Measurements from ENCODE around the gene DNAAF5.

The DNAAF5 gene

GRCh38 chr7:824664-825063 lies 98.2 kb downstream of the DNAAF5 start:
- ATAC-seq (replicated peaks): no peak
- no peaks in the 10 kb centered on the region for H3K27me3 Mint-ChIP-seq

GRCh38 chr7:825386-825785 lies 98.9 kb downstream of the DNAAF5 start:
- H3K27ac Mint-ChIP-seq: no peak overlapping the region
- no peaks in the 10 kb centered on the region for H3K9me3 Mint-ChIP-seq
- H3K27me3 Mint-ChIP-seq: no peaks in the 10 kb centered on the region
- peaks cover 18 to 20% of the 10 kb centered on the region in 2 donors for H3K4me1 Mint-ChIP-seq (ENCODE audit: low read depth in 2 of 2)
- DNase-seq (no peak), ATAC-seq (replicated peaks) (no peak)
- H3K4me3 Mint-ChIP-seq: no peak overlapping the region
- H3K36me3 Mint-ChIP-seq (ENCODE audit: insufficient read depth): peaks cover 12% of the 10 kb centered on the region

More at GRCh38 chr7:824664-825063, 98.2 kb downstream of the DNAAF5 start:
- H3K36me3 Mint-ChIP-seq (ENCODE audit: insufficient read depth): peaks cover 12% of the 10 kb centered on the region
- no peaks in the 10 kb centered on the region for H3K9me3 Mint-ChIP-seq
- H3K4me1 Mint-ChIP-seq (ENCODE audit: low read depth in 2 of 2): peaks cover 15 to 19% of the 10 kb centered on the region in 2 donors
- H3K27ac Mint-ChIP-seq: no peak overlapping the region
- no peak for DNase-seq
- no peak overlapping the region for H3K4me3 Mint-ChIP-seq

DNA sequence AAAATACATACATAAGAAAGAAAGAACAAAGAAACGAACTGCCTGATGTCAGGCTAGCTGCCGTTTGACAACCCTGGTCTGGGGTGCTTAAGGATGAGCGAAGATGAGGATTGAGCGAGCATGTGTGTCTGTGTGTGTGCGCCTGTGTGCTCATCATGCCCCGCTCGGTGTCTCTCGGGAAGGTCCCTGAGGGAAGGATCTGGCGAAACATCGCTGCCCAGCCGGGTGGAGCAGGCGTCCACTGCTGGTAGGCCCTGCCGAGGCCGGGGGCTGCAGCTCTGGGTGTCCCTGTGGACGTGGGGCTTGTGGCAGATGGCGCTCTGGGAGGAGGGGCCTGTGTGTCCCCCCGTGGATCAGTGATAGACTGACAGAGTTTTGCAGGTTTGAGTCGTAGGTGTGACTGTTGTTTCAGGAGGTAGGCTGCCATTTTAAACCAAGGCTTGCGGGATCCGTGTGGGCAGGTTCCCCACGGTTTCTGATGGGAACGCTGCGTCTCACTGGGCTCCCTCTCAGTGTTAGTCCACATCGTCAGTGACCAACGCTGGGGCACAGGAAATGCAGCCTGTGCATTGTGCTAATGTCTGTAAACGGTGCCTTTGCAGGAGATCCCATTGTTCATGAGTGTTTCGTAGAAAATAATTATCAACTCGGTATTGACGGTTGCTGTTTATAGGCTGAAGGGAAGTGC lies 99.9 kb downstream of the DNAAF5 start:
- Mint-ChIP-seq H3K9me3 (no peaks in the 10 kb centered on the region), H3K4me1 (ENCODE audit: low read depth in 2 of 2) (peaks cover 19 to 25% of the 10 kb centered on the region in 2 donors), H3K4me3 (no peak overlapping the region), H3K27me3 (no peaks in the 10 kb centered on the region), H3K36me3 (ENCODE audit: insufficient read depth) (peaks cover 12% of the 10 kb centered on the region), H3K27ac (no peak overlapping the region)
- DNase-seq (no peak), ATAC-seq (replicated peaks) (no peak)

DNA sequence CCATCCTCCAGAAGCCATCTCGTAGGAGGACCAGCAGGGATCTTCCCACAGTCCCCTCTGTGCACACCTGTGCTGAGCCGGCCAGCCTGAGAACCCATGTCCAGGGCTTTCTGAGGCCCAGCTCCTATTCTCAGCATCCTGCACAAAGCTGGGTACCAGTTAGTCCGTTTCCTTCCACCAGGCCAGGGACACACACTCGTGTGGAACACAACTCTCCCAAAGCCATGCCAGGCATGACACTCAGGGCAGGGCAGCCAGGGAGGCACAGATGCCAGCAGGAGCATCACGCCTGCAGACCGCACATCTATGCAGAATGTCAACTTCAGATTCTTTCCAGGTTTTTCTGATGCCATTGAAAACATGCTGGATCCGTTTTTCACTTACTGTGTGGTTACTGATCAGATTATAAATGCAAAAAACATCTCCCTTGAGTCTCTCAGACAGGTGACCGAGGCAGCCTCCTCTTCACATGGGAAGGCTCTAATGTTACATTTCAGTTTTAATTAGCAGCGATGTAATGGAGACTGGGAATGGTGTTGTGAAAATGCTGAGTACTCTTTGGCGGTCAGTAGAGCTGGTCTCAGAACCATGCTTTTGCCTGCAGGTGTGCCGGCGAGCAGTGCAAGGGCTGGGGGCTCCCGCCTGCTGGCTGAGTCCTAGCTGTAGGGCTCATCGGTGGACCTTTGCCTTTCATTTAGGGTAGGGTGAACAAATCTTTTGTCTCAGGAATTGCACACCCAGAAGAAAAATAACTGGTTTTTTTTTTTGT lies 102.5 kb downstream of the DNAAF5 start:
- Mint-ChIP-seq H3K9me3 (no peaks in the 10 kb centered on the region), H3K36me3 (ENCODE audit: insufficient read depth) (peaks cover 36% of the 10 kb centered on the region), H3K4me3 (no peak overlapping the region), H3K4me1 (ENCODE audit: low read depth in 2 of 2) (peaks cover 28 to 33% of the 10 kb centered on the region in 2 donors), H3K27me3 (no peaks in the 10 kb centered on the region), H3K27ac (no peak overlapping the region)
- DNase-seq (no peak), ATAC-seq (replicated peaks) (no peak)

GRCh38 chr7:830069-830468 lies 103.6 kb downstream of the DNAAF5 start:
- no peaks in the 10 kb centered on the region for H3K9me3 Mint-ChIP-seq
- peak overlapping the region in 1 of 2 donors; percentile 90 for H3K27ac Mint-ChIP-seq
- peaks cover 36% of the 10 kb centered on the region for H3K36me3 Mint-ChIP-seq (ENCODE audit: insufficient read depth)
- H3K4me1 Mint-ChIP-seq (ENCODE audit: low read depth in 2 of 2): peaks cover 27 to 31% of the 10 kb centered on the region in 2 donors
- ATAC-seq (replicated peaks): no peak
- H3K4me3 Mint-ChIP-seq: no peak overlapping the region
- no peak for DNase-seq
- no peaks in the 10 kb centered on the region for H3K27me3 Mint-ChIP-seq

DNA sequence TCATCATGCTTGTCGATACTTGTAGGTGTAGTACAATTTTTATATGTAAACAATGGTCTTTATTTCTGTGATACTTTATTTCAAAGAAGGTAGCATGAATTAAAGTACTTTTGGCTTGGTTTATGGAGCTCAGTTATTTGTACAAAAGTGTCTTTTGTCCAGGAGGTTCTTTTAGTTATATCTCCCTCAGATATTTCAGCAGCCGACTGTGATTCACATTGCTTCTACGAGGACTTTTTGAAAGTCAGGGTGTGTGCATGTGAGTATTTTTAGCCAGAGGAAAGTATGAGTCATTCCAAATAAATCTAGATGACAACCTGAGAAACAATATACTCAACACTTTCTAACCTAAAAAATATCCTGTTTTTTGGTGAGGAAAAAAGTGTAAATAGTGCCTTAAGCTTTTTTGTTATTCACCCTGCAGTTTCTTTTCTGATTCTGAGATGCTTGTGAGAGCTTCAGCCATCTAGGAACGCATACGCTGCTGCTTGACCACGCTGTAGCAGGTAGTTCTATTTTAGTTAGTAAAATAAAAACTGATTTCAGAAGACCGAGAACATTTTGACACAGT lies 105.2 kb downstream of the DNAAF5 start:
- Mint-ChIP-seq H3K9me3 (no peaks in the 10 kb centered on the region), H3K4me3 (peak overlapping the region; percentile 74 to 80), H3K27ac (peak overlapping the region; percentile 90 to 91), H3K36me3 (ENCODE audit: insufficient read depth) (peaks cover 31% of the 10 kb centered on the region), H3K4me1 (ENCODE audit: low read depth in 2 of 2) (peaks cover 32 to 35% of the 10 kb centered on the region in 2 donors), H3K27me3 (no peaks in the 10 kb centered on the region)
- DNase-seq (no peak), ATAC-seq (replicated peaks) (peak; percentile 26)

DNA sequence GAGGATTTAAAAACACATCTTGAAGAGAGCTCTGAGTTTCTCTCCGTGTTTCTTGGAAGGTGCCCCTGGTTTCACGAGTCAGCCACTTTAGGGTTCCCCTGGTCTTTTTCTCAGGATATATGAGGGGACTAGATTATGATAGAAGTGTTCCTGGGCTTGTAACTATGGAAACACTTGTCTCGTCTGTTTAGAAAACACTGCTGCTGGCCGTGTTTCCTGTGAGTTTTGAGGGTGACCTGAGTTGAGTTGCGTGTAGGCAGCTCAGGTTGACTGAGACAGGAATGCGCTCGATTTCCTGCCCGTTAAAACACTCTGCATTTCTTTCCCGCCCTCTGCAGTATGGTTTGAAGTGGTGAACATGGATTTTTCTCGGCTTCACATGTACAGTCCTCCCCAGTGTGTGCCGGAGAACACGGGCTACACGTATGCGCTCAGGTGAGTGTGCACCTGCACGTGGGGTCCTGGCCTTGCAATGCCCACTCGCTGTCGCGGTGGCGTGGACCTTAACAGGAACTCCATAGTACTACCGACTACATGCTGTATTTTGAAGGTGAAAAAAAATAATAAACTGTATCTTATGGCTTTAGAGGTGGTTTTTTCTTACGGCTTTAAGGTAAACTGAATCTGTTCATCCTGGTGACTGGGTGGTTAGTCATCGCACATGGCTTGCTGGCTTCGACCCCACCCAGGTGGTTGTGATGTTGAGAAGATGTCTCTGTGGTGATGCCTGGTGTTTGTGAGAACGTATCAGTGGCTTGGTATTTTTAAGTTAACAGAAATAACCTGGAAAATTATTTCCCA lies 105.9 kb downstream of the DNAAF5 start, which contains the start of gene SUN1:
TSS of gene SUN1 (plus strand) at position 310 of the 801 bp plus-strand sequence. CDS start at position 359, 49 bp downstream.
- Mint-ChIP-seq H3K36me3 (ENCODE audit: insufficient read depth) (peaks cover 34% of the 10 kb centered on the region), H3K4me3 (peak within 1 kb of the TSS; percentile 74 to 80), H3K27me3 (no peaks in the 10 kb centered on the region), H3K27ac (peak within 1 kb of the TSS; percentile 90 to 91), H3K4me1 (ENCODE audit: low read depth in 2 of 2) (peaks cover 32 to 38% of the 10 kb centered on the region in 2 donors), H3K9me3 (no peaks in the 10 kb centered on the region)
- peak; percentile 86 for ATAC-seq (replicated peaks)
- DNase-seq: peak; percentile 46 to 50 (median 46)

GRCh38 chr7:832968-833424 lies 106.5 kb downstream of the DNAAF5 start:
- Mint-ChIP-seq H3K4me1 (ENCODE audit: low read depth in 2 of 2) (peaks cover 32 to 38% of the 10 kb centered on the region in 2 donors), H3K27ac (peak overlapping the region; percentile 90 to 91), H3K9me3 (no peaks in the 10 kb centered on the region), H3K4me3 (peak overlapping the region; percentile 74 to 80), H3K36me3 (ENCODE audit: insufficient read depth) (peaks cover 32% of the 10 kb centered on the region), H3K27me3 (no peaks in the 10 kb centered on the region)
- ATAC-seq (replicated peaks): no peak
- DNase-seq: no peak

DNA sequence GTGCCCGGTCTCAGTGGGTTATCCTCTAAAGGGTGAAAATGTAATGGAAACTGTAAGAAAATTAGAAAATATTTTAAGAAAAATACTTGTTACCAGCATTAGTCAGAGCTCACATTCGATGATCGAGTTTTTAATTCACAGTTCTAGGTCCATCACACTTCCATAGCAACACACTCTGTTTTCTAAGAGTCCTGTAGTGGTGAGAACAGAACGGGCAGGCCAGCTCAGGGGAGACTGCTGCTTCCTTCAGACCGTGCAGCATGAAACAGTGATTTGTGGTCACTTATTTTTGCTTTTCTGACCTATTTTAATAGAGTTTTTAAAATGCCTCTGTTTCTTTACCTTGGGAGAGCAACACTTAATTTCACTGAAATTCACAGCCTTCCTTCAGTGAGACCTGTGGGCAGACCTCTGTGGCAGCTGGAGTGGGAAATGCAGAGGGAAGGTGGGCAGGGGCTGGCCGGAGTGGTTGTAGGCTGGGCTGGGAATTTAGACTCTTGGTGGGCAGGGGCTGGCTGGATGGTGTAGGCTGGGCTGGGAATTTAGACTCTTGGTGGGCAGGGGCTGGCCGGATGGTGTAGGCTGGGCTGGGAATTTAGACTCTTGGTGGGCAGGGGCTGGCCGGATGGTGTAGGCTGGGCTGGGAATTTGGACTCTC lies 107.2 kb downstream of the DNAAF5 start:
- no peak for ATAC-seq (replicated peaks)
- no peaks in the 10 kb centered on the region for H3K27me3 Mint-ChIP-seq
- H3K9me3 Mint-ChIP-seq: no peaks in the 10 kb centered on the region
- H3K36me3 Mint-ChIP-seq (ENCODE audit: insufficient read depth): peaks cover 31% of the 10 kb centered on the region
- H3K4me3 Mint-ChIP-seq: no peak overlapping the region
- H3K4me1 Mint-ChIP-seq (ENCODE audit: low read depth in 2 of 2): peaks cover 32 to 38% of the 10 kb centered on the region in 2 donors
- peak overlapping the region in 1 of 2 donors; percentile 69 for H3K27ac Mint-ChIP-seq
- no peak for DNase-seq

GRCh38 chr7:834277-834676 lies 107.8 kb downstream of the DNAAF5 start:
- peaks cover 34% of the 10 kb centered on the region for H3K36me3 Mint-ChIP-seq (ENCODE audit: insufficient read depth)
- no peaks in the 10 kb centered on the region for H3K27me3 Mint-ChIP-seq
- H3K27ac Mint-ChIP-seq: peak overlapping the region in 1 of 2 donors; percentile 69
- DNase-seq: no peak
- H3K9me3 Mint-ChIP-seq: no peaks in the 10 kb centered on the region
- H3K4me3 Mint-ChIP-seq: no peak overlapping the region
- peaks cover 32 to 38% of the 10 kb centered on the region in 2 donors for H3K4me1 Mint-ChIP-seq (ENCODE audit: low read depth in 2 of 2)
- no peak for ATAC-seq (replicated peaks)

GRCh38 chr7:835021-835420 lies 108.5 kb downstream of the DNAAF5 start:
- no peaks in the 10 kb centered on the region for H3K9me3 Mint-ChIP-seq
- H3K27ac Mint-ChIP-seq: no peak overlapping the region
- H3K36me3 Mint-ChIP-seq (ENCODE audit: insufficient read depth): peaks cover 41% of the 10 kb centered on the region
- peaks cover 32 to 38% of the 10 kb centered on the region in 2 donors for H3K4me1 Mint-ChIP-seq (ENCODE audit: low read depth in 2 of 2)
- no peak for ATAC-seq (replicated peaks)
- no peaks in the 10 kb centered on the region for H3K27me3 Mint-ChIP-seq
- no peak for DNase-seq
- H3K4me3 Mint-ChIP-seq: no peak overlapping the region

DNA sequence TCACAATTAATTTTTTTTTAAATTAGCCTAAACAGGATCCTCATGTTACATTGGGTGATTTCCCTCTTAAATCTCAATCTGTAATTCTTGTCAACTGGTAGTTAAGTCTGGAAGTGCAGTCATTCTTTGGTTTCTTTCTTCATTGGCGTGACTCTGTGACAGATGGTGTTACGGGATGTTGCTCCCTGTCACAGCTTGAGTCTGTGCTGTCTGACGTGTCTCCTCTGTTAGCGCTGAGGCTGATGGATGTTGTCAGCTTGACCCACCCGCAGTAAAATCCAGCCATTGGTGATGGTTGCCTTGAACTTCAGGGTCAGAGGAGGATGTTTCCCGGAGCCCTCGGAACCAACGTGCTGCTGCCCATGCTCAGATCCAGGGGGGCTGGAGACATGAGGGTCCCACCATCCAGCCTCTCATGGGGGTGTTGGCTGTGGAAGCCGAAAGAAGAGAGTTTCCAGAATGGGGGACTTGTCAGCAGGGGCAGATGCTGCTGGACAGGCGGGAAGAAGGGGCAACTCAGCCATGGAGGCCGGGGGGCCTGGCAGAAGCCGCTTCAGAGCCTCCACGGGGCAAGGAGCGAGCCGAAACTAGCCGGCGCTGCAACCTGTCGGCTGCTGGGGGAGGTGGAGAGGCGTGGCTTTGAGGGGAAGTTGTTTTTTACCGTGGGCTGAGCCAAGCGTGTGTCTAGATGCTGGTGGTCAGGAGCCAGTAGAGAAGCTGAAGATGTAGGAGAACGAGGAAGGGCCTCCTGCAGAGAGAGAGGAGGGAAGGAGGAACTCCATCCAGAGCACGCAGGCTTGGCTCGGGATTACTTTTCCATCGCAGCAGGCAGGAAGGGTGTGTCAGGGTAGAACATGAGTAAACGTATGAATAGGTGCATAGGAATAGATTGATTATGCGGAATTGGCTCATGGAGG lies 109.2 kb downstream of the DNAAF5 start:
- peak overlapping the region in 1 of 2 donors; percentile 83 for H3K27ac Mint-ChIP-seq
- H3K4me3 Mint-ChIP-seq: peak overlapping the region in 1 of 2 donors; percentile 28
- no peak for ATAC-seq (replicated peaks)
- H3K36me3 Mint-ChIP-seq (ENCODE audit: insufficient read depth): peaks cover 48% of the 10 kb centered on the region
- peaks cover 26 to 32% of the 10 kb centered on the region in 2 donors for H3K4me1 Mint-ChIP-seq (ENCODE audit: low read depth in 2 of 2)
- H3K9me3 Mint-ChIP-seq: no peaks in the 10 kb centered on the region
- DNase-seq: no peak
- H3K27me3 Mint-ChIP-seq: no peaks in the 10 kb centered on the region

All from effector memory CD8-positive, alpha-beta T cell (primary cell).